Left lung (tissue), 10 donors: Measurements from ENCODE around the gene PAQR5. TPM values are rescaled to one million over a fixed set of nuclear protein-coding genes. Genes with fewer than 3 reads are reported as not detected.

Source experiments
- ATAC-seq: fragments of 200-7000 bp; cut with Tn5 transposase; one replicate; pipeline ENCODE4 v1.9.1; 2020; ENCODE audit warnings: moderate library complexity
- DNase-seq, 4 donors: peaks; one replicate each; pipeline ENCODE4 v3.0.0-alpha.2; 2013 to 2020
- H3K27ac ChIP-seq, 2 donors: fragments of 200-600 bp; sonication (generic) in 1 of 2; one replicate each; pipeline versions ENCODE4 v1.5.0 to v1.8.0; 2020 to 2021
- H3K27me3 ChIP-seq, 2 donors: fragments of 200-600 bp; sonication (generic) in 1 of 2; one replicate each; pipeline versions ENCODE4 v1.5.0 to v1.8.0; 2020 to 2021
- H3K36me3 ChIP-seq, 2 donors: fragments of 200-600 bp; sonication (generic) in 1 of 2; one replicate each; pipeline versions ENCODE4 v1.5.0 to v1.8.0; 2020 to 2021
- H3K4me1 ChIP-seq, 2 donors: fragments of 200-600 bp; one replicate each; pipeline ENCODE4 v1.8.0; 2021
- H3K4me3 ChIP-seq, 2 donors: fragments of 200-600 bp; sonication (generic) in 1 of 2; one replicate each; pipeline versions ENCODE4 v1.5.0 to v1.8.0; 2020 to 2021; ENCODE audit warnings: mild to moderate bottlenecking in 1 of 2
- H3K9me3 ChIP-seq, 2 donors: fragments of 200-600 bp; sonication (generic) in 1 of 2; one replicate each; pipeline versions ENCODE4 v1.5.0 to v1.8.0; 2020 to 2021
- CTCF ChIP-seq, 2 donors: fragments of 200-600 bp; sonication (generic) in 1 of 2; IDR thresholded peaks; one replicate each; pipeline versions ENCODE4 v1.5.0 to v1.8.0; 2021; ENCODE audit warnings: antibody characterized with exemption in 2 of 2
- intact Hi-C, 2 donors: fragments of 100-400 bp; cut with DNase I; formaldehyde crosslinking; loops; one replicate each; pipeline versions ENCODE4 v1.11.2 to v1.14.2; 2022
- polyA plus RNA-seq, 6 donors: library from polyadenylated mRNA; unstranded; fragments of 120-200 nt; gene quantifications; one replicate each; pipeline ENCODE4 v1.2.1, GENCODE V29; 2013; ENCODE audit not compliant: insufficient read length in 6 of 6
- total RNA-seq, 2 donors: library from RNA; stranded (reverse); fragmentation: NEBNext Ultra II Directional; extraction: Animal tissue kit (Norgen Biotek cat#: 25700); gene quantifications; one replicate each; pipeline ENCODE4 v1.2.1, GENCODE V29; 2021
- donor health status: DM: no; HTN: yes; CAD: no.
- donor health status: DM: no; HTN: no; CAD: no.

The PAQR5 gene
- total and polyA plus RNA-seq, 8 donors: 6.2 to 17.7 (median 7.5) TPM

GRCh38 chr15:69343133-69343532 lies 44.4 kb downstream of the PAQR5 start:
- H3K27me3 ChIP-seq: no peaks in the 10 kb centered on the region
- H3K27ac ChIP-seq: no peak overlapping the region
- intact Hi-C loops: no loop called here
- DNase-seq: no peak
- ATAC-seq: no peak
- TF ChIP-seq CTCF (IDR thresholded peaks at IDR 0.05): no peak
- H3K4me1 ChIP-seq: no peaks in the 10 kb centered on the region
- no peak overlapping the region for H3K4me3 ChIP-seq
- H3K36me3 ChIP-seq: no peaks in the 10 kb centered on the region
- H3K9me3 ChIP-seq: no peaks in the 10 kb centered on the region

GRCh38 chr15:69344238-69344637 lies 45.5 kb downstream of the PAQR5 start:
- no peak for TF ChIP-seq CTCF (IDR thresholded peaks at IDR 0.05)
- DNase-seq (no peak), ATAC-seq (no peak)
- intact Hi-C loops: no loop called here
- no peak overlapping the region for H3K4me3 ChIP-seq
- no peaks in the 10 kb centered on the region for H3K9me3 ChIP-seq
- H3K36me3 ChIP-seq: no peaks in the 10 kb centered on the region
- no peak overlapping the region for H3K27ac ChIP-seq
- H3K27me3 ChIP-seq: no peaks in the 10 kb centered on the region
- no peaks in the 10 kb centered on the region for H3K4me1 ChIP-seq

- Histone ChIP-seq H3K36me3 (no peaks in the 10 kb centered on the region), H3K4me3 (no peak overlapping the region), H3K9me3 (no peaks in the 10 kb centered on the region), H3K4me1 (no peaks in the 10 kb centered on the region), H3K27ac (no peak overlapping the region), H3K27me3 (no peaks in the 10 kb centered on the region)
- intact Hi-C loops: no loop called here
- ATAC-seq: no peak
- no peak for TF ChIP-seq CTCF (IDR thresholded peaks at IDR 0.05)
- DNase-seq: no peak
These were observed 47.4 kb downstream of the PAQR5 start for GRCh38 chr15:69346112-69346511.

- Histone ChIP-seq H3K36me3 (no peaks in the 10 kb centered on the region), H3K27ac (no peak overlapping the region), H3K9me3 (no peaks in the 10 kb centered on the region), H3K4me1 (no peaks in the 10 kb centered on the region), H3K27me3 (no peaks in the 10 kb centered on the region), H3K4me3 (no peak overlapping the region)
- no peak for ATAC-seq
- no peak for TF ChIP-seq CTCF (IDR thresholded peaks at IDR 0.05)
- no peak for DNase-seq
- intact Hi-C loops: no loop called here
These were observed 52.6 kb downstream of the PAQR5 start for GRCh38 chr15:69351333-69351732.

- intact Hi-C loops: no loop called here
- no peak for DNase-seq
- ATAC-seq: no peak
- no peak for TF ChIP-seq CTCF (IDR thresholded peaks at IDR 0.05)
- H3K27ac ChIP-seq: no peak overlapping the region
- H3K9me3 ChIP-seq: no peaks in the 10 kb centered on the region
- no peaks in the 10 kb centered on the region for H3K36me3 ChIP-seq
- H3K4me3 ChIP-seq: no peak overlapping the region
- no peaks in the 10 kb centered on the region for H3K4me1 ChIP-seq
- no peaks in the 10 kb centered on the region for H3K27me3 ChIP-seq
These were observed 53.2 kb downstream of the PAQR5 start for GRCh38 chr15:69351884-69352283.
